Tibial nerve (tissue), 4 donors: ENCODE measurements around the gene PAAF1.

ENCODE experiments used
- EP300 ChIP-seq, 2 donors: sonication (generic); formaldehyde crosslinking; IDR thresholded peaks; one replicate each; pipeline ENCODE4 v1.6.1; 2017; ENCODE audit warnings: antibody characterized with exemption in 2 of 2, mild to moderate bottlenecking in 1 of 2
- POLR2A ChIP-seq, 2 donors: fragments of 450-650 bp; IDR thresholded peaks; one replicate each; pipeline ENCODE4 v1.6.1; 2017; ENCODE audit warnings: antibody characterized with exemption in 2 of 2, mild to moderate bottlenecking in 2 of 2, moderate library complexity in 2 of 2
- TF ChIP-seq, protein P1 (sequence below), 5 experiments: fragments of 200-600 bp in 3 of 5; fragments of 450-650 bp in 2 of 5; sonication (generic) in 3 of 5; IDR thresholded peaks; one replicate each; pipeline ENCODE4 v1.5.1; 2016 to 2019; ENCODE audit warnings: antibody characterized with exemption in 5 of 5, mild to moderate bottlenecking in 3 of 5, moderate library complexity in 2 of 5

GRCh38 chr11:73957654-73958361 is 81.0 kb downstream of the PAAF1 start:
- no peak for TF ChIP-seq POLR2A (IDR thresholded peaks at IDR 0.05)
- TF ChIP-seq, protein P1, sequence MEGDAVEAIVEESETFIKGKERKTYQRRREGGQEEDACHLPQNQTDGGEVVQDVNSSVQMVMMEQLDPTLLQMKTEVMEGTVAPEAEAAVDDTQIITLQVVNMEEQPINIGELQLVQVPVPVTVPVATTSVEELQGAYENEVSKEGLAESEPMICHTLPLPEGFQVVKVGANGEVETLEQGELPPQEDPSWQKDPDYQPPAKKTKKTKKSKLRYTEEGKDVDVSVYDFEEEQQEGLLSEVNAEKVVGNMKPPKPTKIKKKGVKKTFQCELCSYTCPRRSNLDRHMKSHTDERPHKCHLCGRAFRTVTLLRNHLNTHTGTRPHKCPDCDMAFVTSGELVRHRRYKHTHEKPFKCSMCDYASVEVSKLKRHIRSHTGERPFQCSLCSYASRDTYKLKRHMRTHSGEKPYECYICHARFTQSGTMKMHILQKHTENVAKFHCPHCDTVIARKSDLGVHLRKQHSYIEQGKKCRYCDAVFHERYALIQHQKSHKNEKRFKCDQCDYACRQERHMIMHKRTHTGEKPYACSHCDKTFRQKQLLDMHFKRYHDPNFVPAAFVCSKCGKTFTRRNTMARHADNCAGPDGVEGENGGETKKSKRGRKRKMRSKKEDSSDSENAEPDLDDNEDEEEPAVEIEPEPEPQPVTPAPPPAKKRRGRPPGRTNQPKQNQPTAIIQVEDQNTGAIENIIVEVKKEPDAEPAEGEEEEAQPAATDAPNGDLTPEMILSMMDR (IDR thresholded peaks at IDR 0.05) = no peak
- TF ChIP-seq EP300 (IDR thresholded peaks at IDR 0.05) = no peak
